Suprapubic skin (tissue), 3 donors: ENCODE results near the gene FMO3.

ENCODE experiments used
- CTCF ChIP-seq, 2 donors: fragments of 200-600 bp in 1 of 2; fragments of 450-650 bp in 1 of 2; sonication (generic) in 1 of 2; IDR thresholded peaks; one replicate each; pipeline ENCODE4 v1.5.1; 2016 to 2019; ENCODE audit warnings: antibody characterized with exemption in 2 of 2, mild to moderate bottlenecking in 1 of 2, moderate library complexity in 1 of 2
- POLR2AphosphoS5 ChIP-seq, 3 donors: sonication (generic); formaldehyde crosslinking; IDR thresholded peaks; one replicate each; pipeline ENCODE4 v1.6.1; 2017; ENCODE audit warnings: antibody characterized with exemption in 3 of 3

- TF ChIP-seq CTCF (IDR thresholded peaks at IDR 0.05) (peak in 1 of 2 donors; percentile 16), POLR2AphosphoS5 (IDR thresholded peaks at IDR 0.05) (no peak)
Observed at GRCh38 chr1:171081314-171081753, 9.4 kb upstream of the FMO3 start.
